ENCODE measurements around the gene MAGEA4. TPM values are rescaled to one million over a fixed set of nuclear protein-coding genes. Genes with fewer than 3 reads are reported as not detected.

Gene MAGEA4
- total and polyA plus RNA-seq, 12 donors = not detected

GRCh38 chrX:151920101-151920500 lies 7.4 kb downstream of the MAGEA4 start:
- WGBS, 4 donors = 77 to 100% (median 89%) methylated on average over 1 to 12 of the region's 12 CpGs
- Histone ChIP-seq H3K36me3 (replicated peaks in 1 of 2) (no peaks in the 10 kb centered on the region), H3K4me1 (replicated peaks in 1 of 2) (no peaks in the 10 kb centered on the region), H3K4me3 (no peak overlapping the region), H3K27ac (no peak overlapping the region), H3K27me3 (peaks cover 1% of the 10 kb centered on the region), H3K9me3 (replicated peaks in 1 of 3) (no peaks in the 10 kb centered on the region)
- DNase-seq = no peak
- TF ChIP-seq POLR2A (IDR thresholded peaks at IDR 0.05) (no peak), CTCF (IDR thresholded peaks at IDR 0.05) (no peak)
- intact Hi-C loops (cut with DNase I) = no loop called here

- Histone ChIP-seq H3K4me1 (replicated peaks in 1 of 2) (no peaks in the 10 kb centered on the region), H3K27ac (no peak overlapping the region), H3K4me3 (no peak overlapping the region), H3K36me3 (replicated peaks in 1 of 2) (no peaks in the 10 kb centered on the region), H3K27me3 (peaks cover 5% of the 10 kb centered on the region), H3K9me3 (replicated peaks in 1 of 3) (no peaks in the 10 kb centered on the region)
- no peak for TF ChIP-seq CTCF (IDR thresholded peaks at IDR 0.05)
- TF ChIP-seq POLR2A (IDR thresholded peaks at IDR 0.05) = no peak
- no peak for DNase-seq
- 63 to 100% (median 67%) methylated on average over 2 to 6 of the region's 6 CpGs for WGBS, 4 donors
- intact Hi-C loops (cut with DNase I) = no loop called here
These were observed 7.8 kb downstream of the MAGEA4 start for GRCh38 chrX:151920530-151920929.

- Histone ChIP-seq H3K27me3 (peaks cover 6% of the 10 kb centered on the region), H3K27ac (no peak overlapping the region), H3K9me3 (replicated peaks in 1 of 3) (no peaks in the 10 kb centered on the region), H3K4me1 (replicated peaks in 1 of 2) (no peaks in the 10 kb centered on the region), H3K4me3 (no peak overlapping the region), H3K36me3 (replicated peaks in 1 of 2) (no peaks in the 10 kb centered on the region)
- DNase-seq = no peak
- WGBS, 4 donors = 83 to 94% (median 87%) methylated on average over 3 to 10 of the region's 10 CpGs
- intact Hi-C loops (cut with DNase I) = no loop called here
- TF ChIP-seq POLR2A (IDR thresholded peaks at IDR 0.05) (no peak), CTCF (IDR thresholded peaks at IDR 0.05) (no peak)
These were observed 8.6 kb downstream of the MAGEA4 start for GRCh38 chrX:151921292-151921691.

GRCh38 chrX:151921866-151922265 lies 9.2 kb downstream of the MAGEA4 start:
- H3K4me3 ChIP-seq = no peak overlapping the region

More at GRCh38 chrX:151921866-151922265, 9.2 kb downstream of the MAGEA4 start:
- Histone ChIP-seq H3K4me1 (replicated peaks in 1 of 2) (no peaks in the 10 kb centered on the region), H3K36me3 (replicated peaks in 1 of 2) (no peaks in the 10 kb centered on the region), H3K27ac (no peak overlapping the region), H3K27me3 (peaks cover 6% of the 10 kb centered on the region), H3K9me3 (replicated peaks in 1 of 3) (no peaks in the 10 kb centered on the region)
- 63 to 85% (median 82%) methylated on average over 4 to 5 of the region's 5 CpGs; no CpG with 5 or more reads in 1 of the 4 donors for WGBS, 4 donors
- no peak for DNase-seq
- intact Hi-C loops (cut with DNase I) = no loop called here
- TF ChIP-seq CTCF (IDR thresholded peaks at IDR 0.05) (no peak), POLR2A (IDR thresholded peaks at IDR 0.05) (no peak)

Data from adrenal gland (tissue), 12 donors.